OCI-LY7 (cell line): ENCODE data around the gene ZBTB20.

Experiments used
- CTCF ChIP-seq: fragments of 200-600 bp; sonication (generic); conservative IDR thresholded peaks from 2 replicates; pipeline ENCODE4 v1.5.1; 2014; ENCODE audit warnings: mild to moderate bottlenecking, antibody characterized with exemption, low read length, moderate library complexity, mixed read lengths
- EZH2phosphoT487 ChIP-seq: fragments of 200-600 bp; sonication (generic); IDR thresholded peaks from 2 replicates; pipeline ENCODE4 v1.6.1; 2018; ENCODE audit warnings: low read depth, borderline replicate concordance, mild to moderate bottlenecking, mixed run types, antibody characterized with exemption, low read length, moderate library complexity, mixed read lengths

- no peak for TF ChIP-seq CTCF
- no peak for TF ChIP-seq EZH2phosphoT487
Measured at GRCh38 chr3:114519415-114519814, 627.7 kb downstream of the ZBTB20 start.
